Measurements from ENCODE around the gene UGT1A1.

GRCh38 chr2:233714121-233714520 is 45.9 kb upstream of the UGT1A1 start:
- TF ChIP-seq, protein P1, sequence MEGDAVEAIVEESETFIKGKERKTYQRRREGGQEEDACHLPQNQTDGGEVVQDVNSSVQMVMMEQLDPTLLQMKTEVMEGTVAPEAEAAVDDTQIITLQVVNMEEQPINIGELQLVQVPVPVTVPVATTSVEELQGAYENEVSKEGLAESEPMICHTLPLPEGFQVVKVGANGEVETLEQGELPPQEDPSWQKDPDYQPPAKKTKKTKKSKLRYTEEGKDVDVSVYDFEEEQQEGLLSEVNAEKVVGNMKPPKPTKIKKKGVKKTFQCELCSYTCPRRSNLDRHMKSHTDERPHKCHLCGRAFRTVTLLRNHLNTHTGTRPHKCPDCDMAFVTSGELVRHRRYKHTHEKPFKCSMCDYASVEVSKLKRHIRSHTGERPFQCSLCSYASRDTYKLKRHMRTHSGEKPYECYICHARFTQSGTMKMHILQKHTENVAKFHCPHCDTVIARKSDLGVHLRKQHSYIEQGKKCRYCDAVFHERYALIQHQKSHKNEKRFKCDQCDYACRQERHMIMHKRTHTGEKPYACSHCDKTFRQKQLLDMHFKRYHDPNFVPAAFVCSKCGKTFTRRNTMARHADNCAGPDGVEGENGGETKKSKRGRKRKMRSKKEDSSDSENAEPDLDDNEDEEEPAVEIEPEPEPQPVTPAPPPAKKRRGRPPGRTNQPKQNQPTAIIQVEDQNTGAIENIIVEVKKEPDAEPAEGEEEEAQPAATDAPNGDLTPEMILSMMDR (IDR thresholded peaks at IDR 0.05), result no peak
- TF ChIP-seq POLR2A (IDR thresholded peaks at IDR 0.05) (no peak), POLR2AphosphoS5 (IDR thresholded peaks at IDR 0.05) (no peak)
